ENCODE measurements around the gene ACACA.

The ACACA gene

DNA sequence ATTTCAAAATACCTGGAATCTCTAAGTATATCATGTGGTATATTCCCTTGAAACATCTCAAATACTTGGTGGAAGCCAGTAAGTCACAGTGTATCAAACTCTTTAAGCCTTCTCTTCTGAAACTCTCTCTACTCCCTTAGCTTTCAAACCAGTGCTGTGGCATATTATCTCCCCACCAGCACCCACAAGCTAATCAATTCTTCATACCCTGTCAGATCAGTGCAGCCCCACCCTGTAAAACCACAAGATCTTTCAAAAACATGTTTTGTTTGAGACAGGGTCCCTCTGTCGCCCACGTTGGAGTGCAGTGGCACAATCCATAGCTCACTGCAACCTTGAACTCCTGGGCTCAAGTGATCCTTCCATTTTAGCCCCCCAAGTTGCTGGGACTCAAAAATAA lies 122.4 kb downstream of the ACACA start:
- DNase-seq, result no peak

DNA sequence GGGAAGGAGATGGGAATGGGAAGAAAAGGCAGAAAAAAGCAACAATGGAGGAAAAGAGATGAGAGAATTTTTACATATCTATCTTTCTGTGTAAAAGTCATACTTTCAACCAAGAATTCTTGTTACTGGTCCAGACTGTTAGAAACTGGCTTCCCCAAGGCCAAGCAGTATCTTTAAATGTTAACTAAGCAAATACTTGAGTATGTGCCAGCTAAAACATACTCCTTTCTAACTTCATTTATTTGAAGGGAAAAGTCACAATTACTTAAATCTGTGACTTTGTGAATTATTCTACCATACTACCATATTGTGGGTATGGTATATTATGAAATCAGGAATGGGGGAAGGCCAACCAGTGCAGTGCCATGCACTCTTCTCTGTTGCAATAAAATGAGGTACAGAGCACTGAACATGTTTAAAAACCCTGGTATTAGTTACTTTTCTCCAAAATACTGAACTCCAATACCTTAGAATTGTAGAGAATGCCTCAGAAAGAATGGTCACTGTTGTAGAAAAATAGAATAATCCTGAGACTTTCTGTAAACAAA lies 123.1 kb downstream of the ACACA start:
- no peak for DNase-seq

DNA sequence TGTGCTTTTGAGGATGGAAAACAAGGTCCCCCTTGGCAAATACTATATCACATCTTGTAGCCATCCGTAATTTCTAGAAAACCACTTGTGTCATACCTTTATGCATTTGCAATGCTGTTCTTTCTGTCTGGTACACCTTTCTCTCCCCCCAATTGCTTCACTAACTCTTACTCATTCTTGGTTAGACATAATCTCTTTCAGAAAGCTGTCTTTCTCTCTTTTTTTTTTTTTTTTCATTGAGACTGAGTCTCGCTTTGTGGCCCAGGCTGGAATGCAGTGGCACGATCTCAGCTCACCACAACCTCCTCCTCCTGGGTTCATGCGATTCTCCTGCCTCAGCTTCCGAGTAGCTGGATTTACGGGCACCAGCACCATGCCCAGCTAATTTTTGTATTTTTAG lies 125.8 kb downstream of the ACACA start:
- no peak for DNase-seq

DNA sequence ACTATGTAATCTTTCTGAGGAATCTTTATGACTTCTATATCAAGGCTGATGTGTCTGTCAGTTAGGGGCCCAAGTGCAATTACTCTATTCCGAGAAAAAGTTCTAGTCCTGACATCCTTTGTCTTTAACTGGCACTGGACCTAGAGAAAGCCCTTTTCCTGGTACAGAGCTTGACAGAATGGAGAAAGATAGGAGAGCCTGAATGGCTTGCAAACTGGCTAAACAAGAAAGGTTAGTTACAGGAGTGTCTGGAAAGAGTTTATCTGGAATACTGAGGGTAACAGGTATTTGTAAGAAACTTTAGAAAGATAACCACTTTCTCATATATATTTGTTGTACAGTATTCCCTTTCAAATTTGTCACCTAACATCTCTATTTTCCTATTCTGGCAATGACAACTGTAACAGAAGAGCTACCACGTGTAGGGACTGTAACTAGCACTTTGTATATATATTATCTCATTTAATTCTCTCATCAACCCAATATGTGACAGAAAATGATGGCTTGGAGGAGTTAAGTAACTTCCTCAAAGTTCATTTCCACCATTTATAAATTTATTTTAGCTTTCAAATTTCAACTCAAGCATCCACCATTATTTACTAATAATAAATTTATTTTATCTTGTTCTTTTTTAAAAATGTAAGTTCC lies 128.3 kb downstream of the ACACA start:
- DNase-seq, result no peak

DNA sequence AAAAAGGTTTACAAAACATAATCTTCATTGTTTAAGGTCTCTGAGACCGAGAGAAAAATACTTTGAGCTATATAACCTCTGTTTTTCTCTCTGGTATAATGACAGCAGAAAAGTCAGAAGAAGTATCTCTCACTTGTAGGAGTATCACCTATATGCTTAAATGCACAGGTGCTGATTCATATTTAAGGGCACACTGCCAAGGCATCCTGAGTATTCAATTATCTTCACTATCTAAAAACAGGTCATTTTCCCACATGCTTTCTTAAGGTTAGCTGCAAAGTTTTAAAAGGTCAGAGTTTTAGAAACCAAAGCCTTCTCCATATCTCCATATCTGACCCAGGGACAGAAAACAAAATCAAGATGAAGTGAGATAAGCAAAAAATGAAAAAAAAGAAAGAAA lies 130.2 kb downstream of the ACACA start:
- no peak for DNase-seq

DNA sequence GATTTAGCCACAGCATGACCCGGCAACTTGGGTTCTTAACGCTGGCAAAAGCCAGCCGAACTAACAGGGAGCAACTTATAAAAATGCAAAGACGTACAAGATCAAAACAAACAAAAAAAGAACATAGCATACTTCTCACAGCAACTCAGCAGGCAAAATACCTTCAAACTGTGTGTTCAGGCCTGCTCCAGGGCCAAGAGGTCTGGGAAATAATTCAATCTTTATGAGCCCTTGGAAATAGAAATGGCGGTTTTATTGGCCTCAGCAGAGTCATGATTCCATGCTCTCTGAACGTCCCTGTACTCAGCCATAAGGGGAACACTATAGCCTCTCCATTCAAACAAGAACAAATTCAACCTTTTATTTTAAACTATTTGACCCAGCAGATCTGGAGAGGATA lies 132.2 kb downstream of the ACACA start:
- no peak for DNase-seq

DNA sequence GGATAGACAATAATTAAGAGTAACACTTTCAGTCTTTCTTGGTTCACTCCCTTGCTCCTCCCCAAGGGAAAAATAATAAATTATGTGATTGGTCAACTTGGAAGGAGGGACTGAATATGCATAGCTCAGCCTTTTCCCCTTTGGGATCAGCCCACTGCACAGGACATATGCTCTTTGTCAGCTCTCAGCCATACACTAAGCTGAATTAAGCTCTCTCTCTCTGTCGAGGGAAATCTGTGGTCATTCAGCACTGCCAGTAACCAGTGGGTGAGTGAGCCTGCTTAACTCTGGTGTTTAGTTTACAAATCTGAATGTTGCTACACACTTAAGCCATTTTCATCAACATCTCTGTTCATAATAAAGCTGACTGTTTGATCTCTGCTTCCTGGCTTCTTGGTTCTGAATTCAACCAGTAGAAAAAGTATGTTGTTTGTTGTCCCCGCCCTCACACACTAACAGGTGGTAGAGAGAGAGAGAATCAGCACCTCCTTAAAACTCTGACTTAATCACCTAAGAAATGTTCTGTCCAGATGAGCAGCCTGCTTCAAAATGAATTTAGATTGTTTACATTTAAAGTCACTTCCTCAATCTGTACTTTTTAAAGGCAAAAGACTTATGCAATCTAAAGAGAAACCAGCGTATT lies 133.1 kb downstream of the ACACA start:
- no peak for DNase-seq

DNA sequence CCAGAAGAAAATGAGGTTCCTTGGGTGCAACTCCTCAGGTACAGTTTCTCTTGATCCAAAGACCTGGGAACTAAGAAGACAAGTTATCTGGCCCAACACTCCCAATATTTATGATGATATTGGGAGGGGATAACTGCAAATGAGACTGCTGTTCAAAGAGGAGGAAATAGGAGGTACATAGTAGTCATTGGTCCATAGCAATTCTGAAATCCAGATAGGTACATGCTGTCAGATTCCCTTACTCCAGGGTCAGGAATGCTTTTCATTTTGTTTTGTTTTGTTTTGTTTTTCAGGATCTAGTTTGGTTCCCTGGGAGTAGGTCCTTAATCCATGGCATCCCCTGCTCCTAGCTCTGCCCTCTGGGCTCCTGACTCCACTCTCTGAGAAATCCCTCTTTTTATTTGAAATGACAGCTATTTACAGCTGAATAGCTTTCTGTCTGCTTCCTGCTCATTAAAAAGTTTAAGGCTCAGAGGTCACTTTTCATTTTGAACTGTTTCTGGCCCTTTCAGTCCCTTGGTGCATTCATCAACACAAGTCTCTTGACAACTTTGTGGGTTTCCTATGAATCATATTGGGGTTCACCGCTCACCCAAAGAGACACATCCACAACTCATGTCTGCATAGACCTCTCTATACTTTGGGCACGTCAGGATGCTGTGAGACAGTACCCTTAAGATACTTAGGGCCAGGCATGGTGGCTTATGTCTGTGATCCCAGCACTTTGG lies 141.0 kb downstream of the ACACA start:
- DNase-seq, result no peak

DNA sequence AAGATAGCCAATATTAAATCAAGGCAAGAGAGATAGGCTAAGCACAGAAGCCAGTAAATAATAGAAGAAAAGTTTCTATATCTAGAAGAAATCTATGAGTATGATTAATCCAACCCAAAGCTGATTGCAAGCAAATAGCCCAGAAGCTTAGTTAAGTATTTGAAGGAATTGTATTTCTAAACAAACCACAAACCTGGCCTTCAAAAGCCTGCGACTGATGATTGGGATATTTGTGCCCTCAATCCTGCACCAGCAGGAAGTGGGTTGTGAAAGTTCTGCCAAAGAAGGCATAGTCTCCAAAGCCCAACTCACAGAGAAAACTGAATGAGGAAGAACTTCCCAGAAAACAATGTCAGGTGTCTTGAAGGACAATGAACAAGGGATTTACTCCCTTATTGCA lies 145.3 kb downstream of the ACACA start:
- DNase-seq, result no peak

DNA sequence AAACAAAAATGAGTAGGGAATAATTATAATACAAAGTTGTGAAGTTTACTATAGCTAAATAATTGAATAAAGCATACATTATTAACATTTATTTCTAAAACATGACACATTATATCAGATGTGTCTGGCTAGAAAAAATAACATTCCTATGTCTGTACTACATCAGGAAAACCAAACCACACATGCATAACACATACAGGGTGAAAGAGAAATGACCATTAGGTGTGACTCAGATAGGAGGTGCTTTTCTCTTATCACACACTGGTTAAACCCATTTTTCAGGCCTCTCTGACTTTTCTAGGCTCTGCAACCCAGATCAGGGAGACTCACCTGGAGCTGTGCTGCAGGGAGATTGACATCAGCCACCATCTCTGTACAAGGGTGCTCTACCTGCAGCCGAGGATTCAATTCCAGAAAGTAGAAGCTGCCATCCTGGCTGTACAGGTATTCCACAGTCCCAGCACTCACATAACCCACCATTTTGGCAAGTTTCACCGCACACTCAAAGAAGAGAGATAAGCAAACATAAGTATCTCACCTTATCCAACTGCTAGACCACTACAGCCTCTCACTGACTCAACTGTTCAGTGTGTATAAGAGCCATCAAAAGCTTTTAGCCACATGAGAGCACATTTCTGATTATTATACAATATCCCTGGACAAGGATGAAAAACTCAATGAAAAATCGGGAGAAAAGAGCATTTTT lies 147.5 kb downstream of the ACACA start:
- DNase-seq, result no peak

DNA sequence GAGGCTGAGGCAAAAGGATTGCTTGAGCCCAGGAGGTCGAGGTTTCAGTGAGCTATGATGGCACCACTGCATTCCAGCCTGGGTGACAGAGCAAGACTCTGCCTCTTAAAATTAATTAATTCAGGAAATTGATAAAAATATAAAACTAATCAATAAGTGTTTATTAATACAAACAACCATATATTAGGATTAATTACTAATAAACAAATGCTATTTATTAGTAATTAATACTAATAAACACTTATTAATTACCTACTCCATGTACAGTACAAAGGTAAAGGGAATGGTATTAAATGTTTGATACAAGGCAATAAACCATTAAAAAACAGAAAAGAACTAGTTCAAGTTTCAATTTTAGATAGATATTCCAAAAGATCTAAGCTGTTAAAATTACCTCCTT lies 150.0 kb downstream of the ACACA start:
- no peak for DNase-seq

DNA sequence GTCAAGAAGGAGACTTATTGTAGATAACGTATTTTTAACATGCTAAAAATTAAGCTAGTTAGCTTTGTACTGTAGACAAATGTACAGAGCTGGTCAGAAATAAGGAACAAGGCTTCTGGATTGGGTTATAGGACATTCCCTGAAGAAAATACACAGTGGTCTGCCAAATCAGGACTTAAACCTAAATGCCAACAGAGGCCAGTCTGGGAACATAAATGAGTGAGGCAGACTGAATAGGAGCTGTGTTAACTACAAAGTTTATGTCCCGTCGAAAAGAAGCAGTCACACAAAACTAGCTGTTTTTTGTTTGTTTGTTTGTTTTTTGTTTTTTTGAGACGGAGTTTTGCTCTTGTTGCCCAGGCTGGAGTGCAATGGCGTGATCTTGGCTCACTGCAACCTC lies 151.2 kb downstream of the ACACA start:
- DNase-seq, result no peak

DNA sequence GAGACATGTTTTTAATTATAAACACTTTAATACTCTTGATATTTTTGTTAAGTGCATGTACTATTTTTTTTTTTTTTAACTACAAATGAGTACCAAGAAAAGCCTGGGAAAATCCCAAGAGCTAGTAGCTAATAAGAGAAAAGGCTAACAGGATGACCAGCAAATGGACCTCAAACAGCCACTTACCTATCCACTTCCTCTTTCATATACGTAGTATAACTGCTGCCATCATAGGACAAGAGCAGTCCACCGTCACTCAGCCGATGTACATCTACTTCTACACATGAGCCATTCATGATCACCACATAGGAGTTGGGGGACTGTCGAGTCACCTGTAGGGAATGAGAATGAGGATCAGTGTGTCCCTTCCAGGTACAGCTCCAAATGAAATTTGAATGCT lies 158.8 kb downstream of the ACACA start:
- no peak for DNase-seq

DNA sequence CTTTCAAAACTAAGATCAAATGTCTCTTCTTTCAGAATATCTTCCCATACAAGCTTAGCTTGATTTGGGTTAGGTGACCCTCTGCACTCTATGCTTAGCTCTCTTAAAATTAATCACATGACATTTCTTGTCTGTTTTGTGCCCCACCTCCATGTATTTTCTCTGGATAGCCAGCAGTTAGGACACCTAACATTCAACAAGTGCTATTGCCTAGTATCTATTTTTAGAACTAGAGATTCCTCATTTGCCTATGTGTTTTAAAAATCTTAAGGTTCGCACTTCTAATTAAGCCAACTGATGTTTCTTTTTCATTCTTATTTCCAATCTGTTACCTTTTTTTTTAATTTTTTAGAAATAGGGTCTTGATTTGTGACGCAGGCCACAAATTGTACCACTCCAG lies 160.6 kb downstream of the ACACA start:
- no peak for DNase-seq

DNA sequence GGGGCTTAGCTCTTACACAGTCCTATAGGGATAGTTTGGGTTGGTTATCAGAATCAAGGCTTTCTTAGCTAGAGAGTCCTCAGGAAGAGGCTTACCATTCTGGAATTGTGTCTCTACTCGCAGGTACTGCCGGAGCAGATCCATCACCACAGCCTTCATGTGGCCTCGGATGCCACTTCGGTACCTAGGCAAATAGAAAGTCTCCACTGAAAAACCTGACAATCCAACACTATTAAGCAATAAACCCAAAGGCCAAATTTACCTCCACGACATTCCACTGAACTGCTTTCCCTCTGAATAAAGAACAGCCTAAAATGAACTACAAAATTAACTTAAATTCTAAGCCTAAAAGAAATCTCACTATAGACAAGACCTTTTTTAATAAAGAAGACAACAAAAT lies 166.3 kb downstream of the ACACA start:
- no peak for DNase-seq

DNA sequence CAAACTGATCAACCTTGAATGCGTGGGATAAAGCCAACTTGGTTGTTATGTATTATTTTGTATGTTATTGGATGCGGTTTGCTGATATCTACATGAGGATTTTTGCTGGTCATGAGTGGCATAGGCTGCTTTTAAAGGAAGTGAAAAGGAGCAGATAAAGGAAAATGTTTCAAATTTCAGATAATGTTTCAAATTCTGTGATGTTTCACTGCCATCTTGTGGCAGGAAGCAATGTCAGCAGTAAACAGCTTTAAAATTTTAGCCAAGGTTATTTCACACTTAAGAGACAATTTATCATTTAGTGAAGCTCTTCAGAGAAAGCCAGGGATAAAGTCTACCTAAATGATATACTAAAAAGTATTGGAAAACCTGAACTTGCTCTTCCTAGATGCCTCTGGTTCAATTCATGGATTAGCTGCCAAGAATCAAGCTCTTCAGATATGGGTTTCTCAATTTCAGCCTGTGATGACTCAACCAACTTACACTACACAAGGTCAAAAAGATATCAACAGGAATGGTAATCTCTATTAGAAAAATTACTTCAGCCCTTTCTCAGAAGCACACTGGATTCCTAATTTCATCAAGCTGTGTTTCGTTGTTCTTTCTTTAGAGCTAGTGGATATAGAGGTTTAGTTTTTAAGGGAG lies 166.8 kb downstream of the ACACA start:
- DNase-seq, result no peak

DNA sequence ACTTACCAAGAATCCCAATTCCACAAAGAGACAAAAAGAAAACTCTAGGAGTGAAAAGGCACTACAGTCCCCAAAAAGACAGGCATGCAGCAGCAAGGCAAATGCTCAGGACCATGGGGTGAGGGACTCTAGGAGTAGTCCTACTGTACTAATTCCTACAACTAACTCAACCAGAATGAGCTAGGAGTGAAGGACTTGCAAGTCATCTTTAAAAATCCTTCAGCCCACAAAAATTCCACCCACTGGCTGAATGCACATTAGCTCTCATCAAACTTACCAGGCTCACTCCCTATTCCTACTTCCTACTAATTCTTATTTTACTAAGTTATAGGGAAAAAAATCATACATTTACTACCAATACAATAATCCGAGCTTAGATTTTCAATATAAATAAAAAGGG lies 172.5 kb downstream of the ACACA start:
- DNase-seq, result no peak

DNA sequence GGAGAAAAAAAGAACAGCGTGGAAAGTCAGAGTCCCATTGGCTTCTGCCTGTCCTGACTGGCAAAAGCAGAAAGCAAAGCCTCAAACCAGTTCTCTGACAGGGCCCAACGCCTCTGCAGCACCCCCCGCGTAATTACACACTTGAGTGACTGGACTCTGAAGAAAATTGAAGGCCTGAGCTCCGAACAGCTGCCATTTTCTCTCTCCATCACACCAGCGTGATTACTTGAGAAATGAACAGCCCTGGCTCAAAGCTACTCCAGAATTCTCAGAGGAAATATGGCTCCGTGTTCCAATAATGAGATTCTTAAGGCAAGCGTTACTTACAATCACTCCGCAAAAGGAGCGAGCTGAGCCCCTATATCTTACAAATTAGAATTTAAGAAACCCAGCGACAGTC lies 173.6 kb downstream of the ACACA start:
- no peak for DNase-seq

DNA sequence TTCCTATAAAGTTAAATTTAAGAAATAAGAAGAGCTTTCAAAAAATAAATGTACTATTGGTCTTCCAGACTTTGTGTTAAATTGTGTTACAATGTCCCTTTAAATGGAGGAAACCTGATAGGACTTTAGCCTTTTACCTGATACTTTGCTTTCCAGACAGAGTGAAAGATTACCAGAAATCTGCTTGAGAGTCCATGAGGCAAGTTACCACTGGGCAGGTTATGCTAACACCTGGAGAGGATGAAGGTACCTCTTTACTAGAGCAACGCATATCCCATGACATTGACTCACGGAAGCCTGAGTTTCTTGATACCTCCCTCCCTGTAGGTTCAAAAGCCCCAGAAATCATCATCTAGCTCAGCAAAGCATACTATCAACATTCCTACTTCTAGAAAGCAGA lies 174.7 kb downstream of the ACACA start:
- no peak for DNase-seq

DNA sequence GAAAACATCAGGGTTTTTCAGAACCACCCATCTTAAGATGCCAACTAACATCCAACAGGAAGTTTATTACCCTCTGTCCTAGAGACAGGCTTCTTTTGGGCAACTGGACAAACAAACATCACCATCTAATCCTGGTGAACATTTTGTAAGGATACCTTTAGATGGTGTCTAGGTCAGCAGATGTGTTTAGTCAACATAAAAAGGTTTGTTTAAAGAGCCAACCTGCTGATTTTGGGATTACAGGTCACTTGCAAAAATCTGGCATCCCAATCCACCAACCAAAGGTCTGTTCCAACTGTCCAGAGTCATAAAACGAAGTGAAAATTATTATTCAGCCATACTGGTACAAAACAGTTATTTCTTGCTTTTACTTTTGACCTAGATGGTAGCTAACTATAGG lies 176.0 kb downstream of the ACACA start:
- no peak for DNase-seq

DNA sequence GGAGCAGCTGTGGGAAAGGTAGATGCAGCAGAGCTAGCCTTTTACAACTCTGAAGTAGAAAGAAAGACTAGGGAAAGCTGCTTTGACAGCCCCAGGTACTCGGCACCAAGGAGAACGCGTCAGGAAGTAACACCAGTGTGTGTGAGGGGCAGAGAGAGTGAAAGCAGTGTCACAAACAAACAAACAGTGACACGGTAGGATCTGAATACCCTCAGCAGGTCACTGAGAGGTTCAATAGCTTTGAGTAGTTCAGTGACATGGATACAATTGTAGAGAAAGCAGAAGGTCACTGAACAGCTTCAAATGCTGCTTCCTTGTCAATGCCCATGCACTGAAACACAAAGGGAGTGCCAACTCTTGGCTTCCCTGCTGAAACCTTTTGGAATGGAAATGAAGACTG lies 181.2 kb downstream of the ACACA start:
- no peak for DNase-seq

DNA sequence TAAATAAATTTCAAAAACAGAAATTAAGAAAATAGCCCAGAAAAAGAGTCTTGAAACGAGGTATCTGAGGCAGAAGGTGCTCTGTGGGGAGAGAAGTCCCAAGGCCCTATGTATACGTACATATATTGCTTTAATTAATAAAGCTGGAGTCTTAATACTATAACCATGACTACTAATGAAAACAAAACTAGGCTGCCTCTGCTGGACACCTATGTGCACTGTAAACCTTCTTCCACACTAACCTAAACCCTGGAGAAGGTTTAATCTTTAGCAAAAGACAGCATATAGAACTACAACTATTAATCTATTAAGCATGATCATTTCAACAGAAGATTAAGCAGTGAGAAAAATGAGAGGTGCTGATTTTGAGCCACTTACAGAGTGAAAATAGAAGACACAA lies 184.8 kb downstream of the ACACA start:
- no peak for DNase-seq

DNA sequence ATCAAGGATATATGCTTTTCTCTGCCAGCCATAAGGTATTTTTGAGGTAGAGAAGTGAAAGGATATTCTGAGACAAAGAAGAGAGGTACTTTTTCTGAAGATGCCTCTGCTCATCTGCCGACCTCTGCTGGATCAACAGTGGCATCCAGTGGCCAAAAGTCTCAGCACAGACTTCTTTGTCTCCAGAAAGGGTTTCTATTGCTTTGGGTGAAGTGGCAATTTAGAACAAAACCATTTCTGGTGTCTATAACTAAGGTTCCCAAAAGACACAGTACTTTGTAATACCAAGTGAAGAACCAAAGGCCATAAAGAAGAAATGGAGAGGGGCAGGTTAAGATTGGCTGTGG lies 186.1 kb downstream of the ACACA start:
- DNase-seq, result peak; percentile 7
